IMR-90 (cell line): Measurements from ENCODE around the gene COA4. TPM values are rescaled to one million over a fixed set of nuclear protein-coding genes. Genes with fewer than 3 reads are reported as not detected.

Experiments
- ATAC-seq: fragments of 200-7000 bp; cut with Tn5 transposase; 2 replicates; pipeline ENCODE4 v1.9.1; 2020; ENCODE audit warnings: low read depth, mild to moderate bottlenecking, moderate library complexity
- BruUV-seq: library from RNA; stranded (reverse); fragments of 400-500 nt; replicated peaks from 2 replicates; lab custom pipeline; 2021; lab: Mats Ljungman, UMichigan
- CTCF ChIA-PET: fragments of 300-600 bp; formaldehyde crosslinking; extraction: SDS; loops from one replicate; lab custom pipeline; 2021; ENCODE audit warnings: antibody characterized with exemption; lab: Yijun Ruan, JAX
- POLR2A ChIA-PET: fragments of 300-600 bp; sonication (Branson Sonifier 250); formaldehyde crosslinking; loops from one replicate; lab custom pipeline; 2022; ENCODE audit warnings: antibody characterized with exemption; ENCODE audit not compliant: unreplicated experiment; lab: Charles Lee
- DNase-seq: peaks from one replicate; pipeline ENCODE4 v3.0.0; 2013
- H2AFZ ChIP-seq: replicated peaks from 2 replicates; pipeline ENCODE3; 2013; ENCODE audit warnings: low read length, mild to moderate bottlenecking; ENCODE audit not compliant: poor library complexity
- H2AK5ac ChIP-seq: 2 replicates; pipeline ENCODE4 v1.6.1; 2013; ENCODE audit warnings: low read depth, low read length, inconsistent platforms
- H2AK9ac ChIP-seq: replicated peaks from 2 replicates; pipeline ENCODE3; 2013; ENCODE audit warnings: mild to moderate bottlenecking, low read depth, low read length, moderate library complexity; ENCODE audit not compliant: poor library complexity
- H2BK120ac ChIP-seq: 2 replicates; pipeline ENCODE4 v1.6.1; 2013; ENCODE audit warnings: low read depth, low read length, inconsistent platforms
- H2BK15ac ChIP-seq: 3 replicates; pipeline ENCODE4 v1.6.1; 2013; ENCODE audit warnings: low read depth, low read length, inconsistent platforms
- H2BK20ac ChIP-seq: 2 replicates; pipeline ENCODE4 v1.6.1; 2013; ENCODE audit warnings: low read depth, mild to moderate bottlenecking, inconsistent platforms, low read length, moderate library complexity
- H2BK5ac ChIP-seq: 2 replicates; pipeline ENCODE4 v1.6.1; 2013; ENCODE audit warnings: mild to moderate bottlenecking, low read depth, low read length, inconsistent platforms; ENCODE audit not compliant: poor library complexity, severe bottlenecking
- H3K14ac ChIP-seq: replicated peaks from 2 replicates; pipeline ENCODE4 v1.6.1; 2013; ENCODE audit warnings: low read depth, low read length, inconsistent platforms
- H3K18ac ChIP-seq: 2 replicates; pipeline ENCODE4 v1.6.1; 2013; ENCODE audit warnings: low read depth, low read length, control low read depth
- H3K23ac ChIP-seq: 2 replicates; pipeline ENCODE4 v1.6.1; 2013; ENCODE audit warnings: low read depth, low read length, inconsistent platforms
- H3K27ac ChIP-seq: 2 replicates; pipeline ENCODE4 v1.5.1; 2013; ENCODE audit warnings: mild to moderate bottlenecking, control low read depth, low read length; ENCODE audit not compliant: insufficient read depth
- H3K27me3 ChIP-seq: 2 replicates; pipeline ENCODE4 v1.6.1; 2013; ENCODE audit warnings: low read length; ENCODE audit not compliant: control insufficient read depth, insufficient read depth
- H3K36me3 ChIP-seq: 2 replicates; pipeline ENCODE4 v1.6.1; 2013; ENCODE audit warnings: low read length, mixed read lengths; ENCODE audit not compliant: control insufficient read depth, insufficient read depth
- H3K4ac ChIP-seq: 2 replicates; pipeline ENCODE4 v1.6.1; 2013; ENCODE audit warnings: low read depth, low read length, inconsistent platforms
- H3K4me1 ChIP-seq: 2 replicates; pipeline ENCODE4 v1.6.1; 2013; ENCODE audit warnings: low read length, mixed read lengths; ENCODE audit not compliant: control insufficient read depth, insufficient read depth
- H3K4me2 ChIP-seq: 2 replicates; pipeline ENCODE4 v1.6.1; 2013; ENCODE audit warnings: low read depth, mild to moderate bottlenecking, control low read depth, low read length, moderate library complexity
- H3K4me3 ChIP-seq: 2 replicates; pipeline ENCODE4 v1.5.1; 2013; ENCODE audit warnings: low read depth, mild to moderate bottlenecking, control low read depth, low read length, moderate library complexity; ENCODE audit not compliant: insufficient read depth
- H3K56ac ChIP-seq: 2 replicates; pipeline ENCODE4 v1.6.1; 2013; ENCODE audit warnings: low read length, inconsistent platforms; ENCODE audit not compliant: insufficient read depth; ENCODE audit errors: extremely low read depth
- H3K79me1 ChIP-seq, 2 experiments: 2 replicates each; pipeline ENCODE4 v1.6.1; 2013; ENCODE audit warnings: low read length in 2 of 2, inconsistent platforms in 1 of 2, low read depth in 1 of 2
- H3K9ac ChIP-seq: 2 replicates; pipeline ENCODE4 v1.6.1; 2013; ENCODE audit warnings: low read depth, low read length, control low read depth
- H3K9me1 ChIP-seq: 2 replicates; pipeline ENCODE4 v1.6.1; 2013; ENCODE audit warnings: low read length, inconsistent platforms; ENCODE audit not compliant: insufficient read depth
- H3K9me3 ChIP-seq: 2 replicates; pipeline ENCODE4 v1.6.1; 2013; ENCODE audit warnings: low read length; ENCODE audit not compliant: control insufficient read depth, insufficient read depth
- H4K20me1 ChIP-seq: 2 replicates; pipeline ENCODE4 v1.6.1; 2013; ENCODE audit warnings: low read length, inconsistent platforms; ENCODE audit not compliant: insufficient read depth
- H4K5ac ChIP-seq: 2 replicates; pipeline ENCODE4 v1.6.1; 2013; ENCODE audit warnings: mild to moderate bottlenecking, low read depth, low read length, control low read depth
- H4K8ac ChIP-seq, 2 experiments: 2 replicates each; pipeline ENCODE4 v1.6.1; 2013; ENCODE audit warnings: low read depth in 2 of 2, low read length in 2 of 2, control low read depth in 1 of 2, inconsistent platforms in 1 of 2
- H4K91ac ChIP-seq: 2 replicates; pipeline ENCODE4 v1.6.1; 2013; ENCODE audit warnings: low read depth, low read length, inconsistent platforms; ENCODE audit not compliant: insufficient read depth
- BHLHE40 ChIP-seq: fragments of 150-350 bp; IDR thresholded peaks from 2 replicates; pipeline ENCODE4 v1.6.1; 2016; ENCODE audit warnings: mild to moderate bottlenecking, low read depth, low read length
- CEBPB ChIP-seq: IDR thresholded peaks from 2 replicates; pipeline ENCODE4 v1.6.1; 2012; ENCODE audit warnings: low read depth, low read length, improper control_type of control experiment
- CHD1 ChIP-seq: IDR thresholded peaks from 2 replicates; pipeline ENCODE4 v1.6.1; 2012; ENCODE audit warnings: low read depth, low read length, improper control_type of control experiment
- CTCF ChIP-seq: conservative IDR thresholded peaks from 2 replicates; pipeline ENCODE4 v1.5.1; 2012; ENCODE audit warnings: mild to moderate bottlenecking, low read depth, low read length, improper control_type of control experiment
- ELK1 ChIP-seq: fragments of 150-350 bp; IDR thresholded peaks from 2 replicates; pipeline ENCODE4 v1.6.1; 2016; ENCODE audit warnings: low read depth, mild to moderate bottlenecking, low read length, moderate library complexity, borderline replicate concordance
- FOS ChIP-seq: fragments of 150-350 bp; IDR thresholded peaks from 2 replicates; pipeline ENCODE4 v1.6.1; 2016; ENCODE audit warnings: low read depth, low read length
- MAFK ChIP-seq: IDR thresholded peaks from 2 replicates; pipeline ENCODE4 v1.6.1; 2012; ENCODE audit warnings: low read depth, low read length, improper control_type of control experiment
- MAZ ChIP-seq: IDR thresholded peaks from 2 replicates; pipeline ENCODE4 v1.6.1; 2012; ENCODE audit warnings: low read depth, mild to moderate bottlenecking, low read length, improper control_type of control experiment, moderate library complexity, borderline replicate concordance
- MXI1 ChIP-seq: IDR thresholded peaks from 2 replicates; pipeline ENCODE4 v1.6.1; 2012; ENCODE audit warnings: low read depth, mild to moderate bottlenecking, low read length, moderate library complexity, borderline replicate concordance
- NFE2L2 ChIP-seq: fragments of 150-350 bp; IDR thresholded peaks from 2 replicates; pipeline ENCODE4 v1.6.1; 2016; ENCODE audit warnings: low read depth, mild to moderate bottlenecking, low read length
- POLR2A ChIP-seq: IDR thresholded peaks from 2 replicates; pipeline ENCODE4 v1.6.1; 2012; ENCODE audit warnings: mild to moderate bottlenecking, low read depth, low read length
- RAD21 ChIP-seq: IDR thresholded peaks from 2 replicates; pipeline ENCODE4 v1.6.1; 2012; ENCODE audit warnings: low read length, improper control_type of control experiment
- RCOR1 ChIP-seq: IDR thresholded peaks from 2 replicates; pipeline ENCODE4 v1.6.1; 2012; ENCODE audit warnings: mild to moderate bottlenecking, low read length, improper control_type of control experiment; ENCODE audit not compliant: insufficient replicate concordance
- RFX5 ChIP-seq: IDR thresholded peaks from 2 replicates; pipeline ENCODE4 v1.8.0; 2012; ENCODE audit warnings: low read depth, mild to moderate bottlenecking, low read length, moderate library complexity
- SMC3 ChIP-seq: fragments of 150-350 bp; IDR thresholded peaks from 2 replicates; pipeline ENCODE4 v1.6.1; 2016; ENCODE audit warnings: low read depth, mild to moderate bottlenecking, antibody characterized with exemption, low read length, moderate library complexity
- USF2 ChIP-seq: fragments of 150-350 bp; IDR thresholded peaks from 2 replicates; pipeline ENCODE4 v1.6.1; 2017; ENCODE audit warnings: mild to moderate bottlenecking, antibody characterized with exemption, low read length, low read depth
- WGBS, 2 experiments: methylation state at CpG; one replicate each; pipeline versions ENCODE4 v1.1.5 to v1.1.7; 2013; ENCODE audit warnings: missing lambda C conversion rate in 2 of 2; ENCODE audit not compliant: insufficient read length in 1 of 2; ENCODE audit errors: extremely low coverage in 2 of 2; 5-methylcytosine and 5-hydroxymethylcytosine counted together
- dilution Hi-C: fragments of 300-500 bp; cut with HindIII; formaldehyde crosslinking; loops from one replicate; pipeline ENCODE4 v1.14.3; 2018; ENCODE audit warnings: low sequenced_read_pairs; ENCODE audit not compliant: unreplicated experiment
- in situ Hi-C: fragments of 300-500 bp; cut with MboI; formaldehyde crosslinking; loops from 3 replicates; pipeline ENCODE4 v1.14.3; 2019; ENCODE audit warnings: low sequenced_read_pairs, inconsistent platforms, mixed read lengths
- intact Hi-C: fragments of 100-400 bp; cut with micrococcal nuclease; formaldehyde crosslinking; loops from 2 replicates; pipeline ENCODE4 v1.10.0; 2022
- polyA plus RNA-seq, 3 experiments: library from polyadenylated mRNA; depleted of rRNA; stranded (reverse); fragments of >200 nt; gene quantifications; 2 replicates each; pipeline ENCODE4 v1.2.3, GENCODE V29; 2012; ENCODE audit warnings: low replicate concordance in 1 of 3
- total RNA-seq: library from RNA; depleted of rRNA; stranded (reverse); fragments of >200 nt; gene quantifications from 2 replicates; pipeline ENCODE4 v1.2.3, GENCODE V29; 2012

Gene COA4
- total and polyA plus RNA-seq, 2 of the 4 experiments (the other 2 are of a cell fraction): 78.0 to 97.4 TPM

- in situ Hi-C loops (no loop called here), dilution Hi-C loops (no loop called here), intact Hi-C loops (no loop called here)
- ChIA-PET CTCF (interaction anchor here (0.5 kb wide), 1 partner anchor 412 kb away, joined by 3 read pairs; no protein-coding TSS in a partner anchor), POLR2A (no interaction called here)
- H3K27ac ChIP-seq: no peak overlapping the region
- H2BK5ac ChIP-seq: no peak overlapping the region
- no peak overlapping the region for H4K91ac ChIP-seq
- H3K79me1 ChIP-seq: peaks cover 0 to 5% of the 10 kb centered on the region in 2 experiments; a peak in 2 of 4 replicates
- H2BK20ac ChIP-seq: no peak overlapping the region
- H3K4me3 ChIP-seq: no peak overlapping the region
- H3K9ac ChIP-seq: no peak overlapping the region
- H4K5ac ChIP-seq: no peak overlapping the region
- H2BK15ac ChIP-seq: no peak overlapping the region
- no peak overlapping the region for H2AK5ac ChIP-seq
- H3K36me3 ChIP-seq: peaks cover 8% of the 10 kb centered on the region
- no peak for TF ChIP-seq MAFK
- TF ChIP-seq POLR2A: no peak
- TF ChIP-seq RCOR1: no peak
- no peak for TF ChIP-seq USF2
- TF ChIP-seq NFE2L2: no peak
- TF ChIP-seq MXI1: no peak
- TF ChIP-seq FOS: no peak
- TF ChIP-seq RAD21: no peak
- TF ChIP-seq CEBPB: no peak
- TF ChIP-seq BHLHE40: no peak
- no peak for TF ChIP-seq ELK1
- TF ChIP-seq RFX5: no peak
- no peak for TF ChIP-seq CTCF
- TF ChIP-seq SMC3: no peak
- TF ChIP-seq CHD1: no peak
- no peak for TF ChIP-seq MAZ
- no peak overlapping the region for H3K14ac ChIP-seq
- H2AK9ac ChIP-seq: no peak overlapping the region
- no peak overlapping the region for H3K56ac ChIP-seq
- no peak overlapping the region for H3K4me2 ChIP-seq
- no peak overlapping the region for H2AFZ ChIP-seq
- H3K18ac ChIP-seq: no peak overlapping the region
- DNase-seq (no peak), ATAC-seq (no peak)
- BruUV-seq: no TSS peak
- H3K23ac ChIP-seq: no peak overlapping the region
- no peaks in the 10 kb centered on the region for H3K9me1 ChIP-seq
- no peaks in the 10 kb centered on the region for H4K20me1 ChIP-seq
- no peaks in the 10 kb centered on the region for H3K27me3 ChIP-seq
- H3K4ac ChIP-seq: no peak overlapping the region
- peaks cover 2% of the 10 kb centered on the region; the same call in 1 of the 2 replicates for H3K4me1 ChIP-seq
- no peak overlapping the region for H2BK120ac ChIP-seq
- no CpG with 5 or more reads among the region's 3 CpGs for WGBS, 2 experiments
- H3K9me3 ChIP-seq: no peaks in the 10 kb centered on the region
- H4K8ac ChIP-seq: no peak overlapping the region
Measured at GRCh38 chr11:73888244-73888643, 11.6 kb upstream of the COA4 start.
